ENCODE measurements around the gene TUBB4B.

The TUBB4B gene

GRCh38 chr9:137270929-137271695, 30.0 kb downstream of the TUBB4B start:
- no peak for DNase-seq (ENCODE audit: low read depth in 3 of 3)

GRCh38 chr9:137271696-137272076, 30.6 kb downstream of the TUBB4B start:
- no peak for DNase-seq (ENCODE audit: low read depth in 3 of 3)

- DNase-seq (ENCODE audit: low read depth in 3 of 3): no peak
Observed at GRCh38 chr9:137272241-137273094, 31.4 kb downstream of the TUBB4B start.

- DNase-seq (ENCODE audit: low read depth in 3 of 3): no peak
Observed at GRCh38 chr9:137273095-137273490, 32.0 kb downstream of the TUBB4B start.

- DNase-seq (ENCODE audit: low read depth in 3 of 3): no peak
Observed at GRCh38 chr9:137273611-137274320, 32.7 kb downstream of the TUBB4B start.

GRCh38 chr9:137275203-137275587, 34.1 kb downstream of the TUBB4B start:
- no peak for DNase-seq (ENCODE audit: low read depth in 3 of 3)

GRCh38 chr9:137275588-137276472, 34.7 kb downstream of the TUBB4B start:
- no peak for DNase-seq (ENCODE audit: low read depth in 3 of 3)

GRCh38 chr9:137276473-137277328, 35.6 kb downstream of the TUBB4B start:
- DNase-seq (ENCODE audit: low read depth in 3 of 3): no peak

- no peak for DNase-seq (ENCODE audit: low read depth in 3 of 3)
Observed at GRCh38 chr9:137277329-137278041, 36.4 kb downstream of the TUBB4B start, which contains the start of gene TOR4A. TSS of gene TOR4A (plus strand) at chr9:137277726. CDS start at chr9:137278690, 964 bp downstream.

- DNase-seq (ENCODE audit: low read depth in 3 of 3): no peak
Observed at GRCh38 chr9:137278061-137278701, 37.1 kb downstream of the TUBB4B start.

- no peak for DNase-seq (ENCODE audit: low read depth in 3 of 3)
Observed at GRCh38 chr9:137278721-137279711, 37.9 kb downstream of the TUBB4B start.

- DNase-seq (ENCODE audit: low read depth in 3 of 3): no peak
Observed at GRCh38 chr9:137279741-137280473, 38.8 kb downstream of the TUBB4B start.

- DNase-seq (ENCODE audit: low read depth in 3 of 3): no peak
Observed at GRCh38 chr9:137280474-137281344, 39.6 kb downstream of the TUBB4B start.

GRCh38 chr9:137281345-137282116, 40.4 kb downstream of the TUBB4B start:
- DNase-seq (ENCODE audit: low read depth in 3 of 3): no peak

- no peak for DNase-seq (ENCODE audit: low read depth in 3 of 3)
Observed at GRCh38 chr9:137286975-137287383, 45.9 kb downstream of the TUBB4B start.

All from stimulated activated CD4-positive, alpha-beta T cell treated with anti-CD3 and anti-CD28 coated beads, TNF-alpha, amount 100 ng/mL, for 4 hours (primary cell).